ENCODE data around the gene HIBADH. TPM values are rescaled to one million over a fixed set of nuclear protein-coding genes. Genes with fewer than 3 reads are reported as not detected.

The HIBADH gene
- total and polyA plus RNA-seq, 9 of the 15 experiments (the other 6 are each of a cell fraction or from before 2014, with no cell fraction given) = 10.7 to 67.8 (median 36.9) TPM

DNA sequence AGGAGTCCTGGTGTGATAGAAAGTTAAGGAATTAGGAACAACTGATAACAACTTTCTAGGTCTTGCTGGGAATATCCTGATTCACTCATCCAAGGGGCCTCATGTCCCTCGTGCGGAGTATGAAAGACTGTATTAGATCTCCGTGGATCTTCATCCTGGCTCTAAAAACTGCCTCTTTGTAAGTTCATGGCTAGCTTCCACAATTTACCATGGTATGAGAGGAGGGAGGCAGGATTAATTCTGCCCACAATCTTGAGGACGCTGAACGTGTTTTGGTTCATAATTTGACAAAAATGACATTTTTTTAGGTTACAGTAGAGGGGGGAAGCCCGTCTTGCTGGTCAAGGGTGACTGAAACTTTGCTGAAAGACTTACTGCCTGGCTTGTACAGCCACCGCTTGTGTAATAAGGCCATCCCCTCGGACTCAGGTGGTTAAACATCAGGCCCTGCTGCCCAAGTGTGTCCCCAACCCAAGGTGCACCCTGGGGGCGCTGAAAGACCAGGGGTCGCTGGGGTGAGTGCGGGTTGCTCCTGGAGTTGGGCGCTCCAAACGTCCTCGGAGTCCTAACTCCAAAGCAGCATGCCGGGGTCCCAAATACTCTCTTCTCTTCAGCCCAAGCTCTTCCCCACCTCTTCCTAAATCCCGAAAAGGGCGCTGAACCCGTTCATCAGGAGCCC lies 733 bp downstream of the HIBADH start (continued):
- TF ChIP-seq, protein P1, sequence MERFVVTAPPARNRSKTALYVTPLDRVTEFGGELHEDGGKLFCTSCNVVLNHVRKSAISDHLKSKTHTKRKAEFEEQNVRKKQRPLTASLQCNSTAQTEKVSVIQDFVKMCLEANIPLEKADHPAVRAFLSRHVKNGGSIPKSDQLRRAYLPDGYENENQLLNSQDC (CRISPR knock-in tag; IDR thresholded peaks at IDR 0.05) = no peak

DNA sequence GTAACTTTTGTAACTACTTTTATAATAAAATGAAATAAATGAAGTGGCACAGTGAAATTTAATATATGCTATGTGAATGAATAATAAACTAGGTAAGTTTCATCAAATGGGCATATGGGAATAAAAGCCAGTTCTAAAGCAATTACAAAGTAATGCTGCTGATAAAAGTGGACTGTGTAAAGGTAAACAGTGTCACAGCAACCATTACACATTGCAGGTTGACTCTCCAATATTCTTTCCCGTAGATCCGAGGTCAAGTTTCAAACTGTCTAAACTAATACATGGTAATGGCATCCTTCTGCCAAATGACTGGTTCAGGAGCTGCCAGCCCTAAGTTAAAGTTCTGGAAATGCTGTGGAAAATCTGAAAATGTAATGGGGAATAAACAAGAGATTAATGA lies 6.0 kb downstream of the HIBADH start:
- H3K9me3 ChIP-seq (replicated peaks; ENCODE audit: control insufficient read depth, insufficient read depth, low read depth, low read length) = no peaks in the 10 kb centered on the region
- TF ChIP-seq ZNF445 (CRISPR knock-in tag; IDR thresholded peaks at IDR 0.05; ENCODE audit: low read depth) = no peak
- no peak for TF ChIP-seq GATAD2B (IDR thresholded peaks at IDR 0.05; ENCODE audit: borderline replicate concordance)
- TF ChIP-seq BRD4 (IDR thresholded peaks at IDR 0.05) = no peak
- TF ChIP-seq LEF1 (IDR thresholded peaks at IDR 0.05) = no peak
- no peak for TF ChIP-seq ZSCAN32 (CRISPR knock-in tag; IDR thresholded peaks at IDR 0.05)
- no peak for TF ChIP-seq SAFB (IDR thresholded peaks at IDR 0.05; ENCODE audit: borderline replicate concordance, low read depth, low read length)
- TF ChIP-seq, protein P2, sequence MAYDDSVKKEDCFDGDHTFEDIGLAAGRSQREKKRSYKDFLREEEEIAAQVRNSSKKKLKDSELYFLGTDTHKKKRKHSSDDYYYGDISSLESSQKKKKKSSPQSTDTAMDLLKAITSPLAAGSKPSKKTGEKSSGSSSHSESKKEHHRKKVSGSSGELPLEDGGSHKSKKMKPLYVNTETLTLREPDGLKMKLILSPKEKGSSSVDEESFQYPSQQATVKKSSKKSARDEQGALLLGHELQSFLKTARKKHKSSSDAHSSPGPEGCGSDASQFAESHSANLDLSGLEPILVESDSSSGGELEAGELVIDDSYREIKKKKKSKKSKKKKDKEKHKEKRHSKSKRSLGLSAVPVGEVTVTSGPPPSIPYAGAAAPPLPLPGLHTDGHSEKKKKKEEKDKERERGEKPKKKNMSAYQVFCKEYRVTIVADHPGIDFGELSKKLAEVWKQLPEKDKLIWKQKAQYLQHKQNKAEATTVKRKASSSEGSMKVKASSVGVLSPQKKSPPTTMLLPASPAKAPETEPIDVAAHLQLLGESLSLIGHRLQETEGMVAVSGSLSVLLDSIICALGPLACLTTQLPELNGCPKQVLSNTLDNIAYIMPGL (CRISPR knock-in tag; IDR thresholded peaks at IDR 0.05) = no peak
- H2AFZ ChIP-seq (ENCODE audit: low read depth, low read length) = no peak overlapping the region
- H3K4me1 ChIP-seq (replicated peaks in 1 of 2; ENCODE audit: control insufficient read depth in 2 of 2, insufficient read depth in 2 of 2, low read length in 2 of 2) = 0 out of 5 replicates have a peak, but pooled peaks cover 0 to 3% of the 10 kb centered on the region in 2 experiments
- FAIRE-seq (no peak), ATAC-seq (no peak), DNase-seq (ENCODE audit: extremely low read depth in 1 of 4, low spot score in 3 of 4) (no peak)
- H3K79me2 ChIP-seq (ENCODE audit: control insufficient read depth, insufficient read depth, low read length) = peaks cover 19% of the 10 kb centered on the region
- WGBS (ENCODE audit: insufficient coverage, low coverage, missing lambda C conversion rate) = 95% methylated on average over 2 of the region's 2 CpGs
- no peak overlapping the region for H3K9ac ChIP-seq (ENCODE audit: insufficient read depth in 1 of 2, low read depth in 2 of 2, low read length in 2 of 2)
- no peak overlapping the region for H3K27ac ChIP-seq (ENCODE audit: extremely low read depth, low read depth, low read length)
- H3K4me2 ChIP-seq (ENCODE audit: insufficient read depth, low read length) = no peak overlapping the region
- no peaks in the 10 kb centered on the region for H3K9me1 ChIP-seq (ENCODE audit: control insufficient read depth, insufficient read depth, low read length)
- peaks cover 19% of the 10 kb centered on the region for H3K36me3 ChIP-seq (ENCODE audit: control insufficient read depth, insufficient read depth, low read length)
- in situ Hi-C loops (cut with MboI) (no loop called here), intact Hi-C loops (cut with micrococcal nuclease) (no loop called here)
- no TSS peak for BruUV-seq (replicated peaks)
- H4K20me1 ChIP-seq (replicated peaks; ENCODE audit: control insufficient read depth, insufficient read depth, low read length) = no peaks in the 10 kb centered on the region
- H3K27me3 ChIP-seq (ENCODE audit: control insufficient read depth in 2 of 2, insufficient read depth in 2 of 2, low read length in 2 of 2) = no peaks in the 10 kb centered on the region
- H3K4me3 ChIP-seq = no peak overlapping the region
- ChIA-PET CTCF (ENCODE audit: low intra/inter-chr PET ratio) (no interaction called here), POLR2A (no interaction called here)
